Stomach (tissue), 19 donors: ENCODE data around the gene NRIP2. TPM values are rescaled to one million over a fixed set of nuclear protein-coding genes. Genes with fewer than 3 reads are reported as not detected.
A peak's percentile ranks its signal among the peaks of the same experiment; 100 is the strongest.

ENCODE experiments used
- DNase-seq, 2 donors: peaks; one replicate each; pipeline versions ENCODE4 v3.0.0 to v3.0.0-alpha.2; 2013 to 2019
- H3K27ac ChIP-seq, 5 donors: fragments of 200-600 bp in 4 of 5; sonication (generic) in 4 of 5; one replicate each; pipeline ENCODE4 v1.5.1; 2013 to 2019; ENCODE audit warnings: mild to moderate bottlenecking in 1 of 5, moderate library complexity in 1 of 5
- H3K27me3 ChIP-seq, 3 donors: fragments of 200-600 bp; sonication (generic); one replicate each; pipeline ENCODE4 v1.5.1; 2017 to 2019; ENCODE audit warnings: mixed run types in 1 of 3
- H3K36me3 ChIP-seq, 4 donors: fragments of 200-600 bp; sonication (generic); 1 replicate in 3 of 4; 2 replicates in 1 of 4; pipeline ENCODE4 v1.5.1; 2016 to 2019
- H3K4me1 ChIP-seq, 4 donors: fragments of 200-600 bp; sonication (generic); one replicate each; pipeline ENCODE4 v1.5.1; 2016 to 2019
- H3K4me3 ChIP-seq, 4 donors: fragments of 200-600 bp; sonication (generic) in 3 of 4; one replicate each; pipeline ENCODE4 v1.5.1; 2016 to 2019; ENCODE audit warnings: mild to moderate bottlenecking in 1 of 4
- H3K9me3 ChIP-seq, 4 donors: fragments of 200-600 bp; sonication (generic); one replicate each; pipeline ENCODE4 v1.5.1; 2016 to 2019
- EP300 ChIP-seq: sonication (generic); formaldehyde crosslinking; IDR thresholded peaks from one replicate; pipeline ENCODE4 v1.6.1; 2017; ENCODE audit warnings: antibody characterized with exemption
- POLR2A ChIP-seq, 4 donors: fragments of 450-650 bp; IDR thresholded peaks; one replicate each; pipeline ENCODE4 v1.6.1; 2016; ENCODE audit warnings: antibody characterized with exemption in 4 of 4, control low read depth in 2 of 4, mild to moderate bottlenecking in 1 of 4, moderate library complexity in 1 of 4
- POLR2AphosphoS5 ChIP-seq, 3 donors: sonication (generic); formaldehyde crosslinking; IDR thresholded peaks; one replicate each; pipeline ENCODE4 v1.6.1; 2016; ENCODE audit warnings: antibody characterized with exemption in 3 of 3
- WGBS, 5 donors: extraction: QIAGEN DNeasy Blood & Tissue Kit in 3 of 5; methylation state at CpG; one replicate each; pipeline versions ENCODE4 v1.1.5 to v1.1.7; 2013 to 2018; 5-methylcytosine and 5-hydroxymethylcytosine counted together
- intact Hi-C: fragments of 100-400 bp; cut with DNase I; formaldehyde crosslinking; loops from one replicate; pipeline ENCODE4 v1.15.1; 2023; ENCODE audit warnings: low total_unique reads
- long read RNA-seq, 10 donors: transcript quantifications; one replicate each; lab custom pipeline, GENCODE V29; 2026
- polyA plus RNA-seq, 3 donors: library from polyadenylated mRNA; stranded (reverse); fragments of 200-250 nt; gene quantifications; one replicate each; pipeline ENCODE4 v1.2.3, GENCODE V29; 2013
- total RNA-seq, 5 donors: library from RNA; depleted of rRNA; stranded (reverse); fragments of >200 nt; gene quantifications; one replicate each; pipeline versions ENCODE4 v1.1.0 to v1.2.3, GENCODE V29; 2014 to 2016
- TF ChIP-seq, protein P1 (sequence below), 7 experiments: fragments of 450-650 bp in 4 of 7; fragments of 200-600 bp in 3 of 7; sonication (generic) in 3 of 7; IDR thresholded peaks; one replicate each; pipeline ENCODE4 v1.5.1; 2016 to 2019; ENCODE audit warnings: antibody characterized with exemption in 7 of 7, control low read depth in 2 of 7, mild to moderate bottlenecking in 1 of 7
- donor health status: healthy with polysubstance abuse.
- donor health status: Bipolar disorder and iron deficiency.
- donor health status: healthy.

The NRIP2 gene, protein sequence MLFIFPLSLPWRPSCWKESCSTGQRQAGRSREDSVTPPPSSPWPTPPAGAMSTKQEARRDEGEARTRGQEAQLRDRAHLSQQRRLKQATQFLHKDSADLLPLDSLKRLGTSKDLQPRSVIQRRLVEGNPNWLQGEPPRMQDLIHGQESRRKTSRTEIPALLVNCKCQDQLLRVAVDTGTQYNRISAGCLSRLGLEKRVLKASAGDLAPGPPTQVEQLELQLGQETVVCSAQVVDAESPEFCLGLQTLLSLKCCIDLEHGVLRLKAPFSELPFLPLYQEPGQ
- 10 to 100 TPM in 1 of 5 donors, 1 to 10 TPM in 1, under 1 TPM in 1, not detected in 2; 0.92 to 24.3 (median 4.7) TPM for total RNA-seq
- under 1 TPM; 0.31 to 0.87 (median 0.63) TPM for polyA plus RNA-seq
- long read RNA-seq, donor 1, partial matches to known transcripts: 0 of 1 reads
- long read RNA-seq, donor 1, other reads (novel, unspliced or antisense): 0 of 1 reads
- long read RNA-seq, donor 2: 0 reads
- long read RNA-seq, donor 3: 0 reads
- long read RNA-seq, donor 4: 0 reads
- long read RNA-seq, donor 5, partial matches to known transcripts: 0 of 1 reads
- long read RNA-seq, donor 5, other reads (novel, unspliced or antisense): 0 of 1 reads
- long read RNA-seq, donor 6, transcript NRIP2-201 (6 exons, 2,746 nt): major isoform, 5 of 5 reads
- long read RNA-seq, donor 6, partial matches to known transcripts: 0 of 5 reads
- long read RNA-seq, donor 6, other reads (novel, unspliced or antisense): 0 of 5 reads
- long read RNA-seq, donor 7: 0 reads
- long read RNA-seq, donor 8: 0 reads
- long read RNA-seq, donor 9: 0 reads
- long read RNA-seq, donor 10: 0 reads

DNA sequence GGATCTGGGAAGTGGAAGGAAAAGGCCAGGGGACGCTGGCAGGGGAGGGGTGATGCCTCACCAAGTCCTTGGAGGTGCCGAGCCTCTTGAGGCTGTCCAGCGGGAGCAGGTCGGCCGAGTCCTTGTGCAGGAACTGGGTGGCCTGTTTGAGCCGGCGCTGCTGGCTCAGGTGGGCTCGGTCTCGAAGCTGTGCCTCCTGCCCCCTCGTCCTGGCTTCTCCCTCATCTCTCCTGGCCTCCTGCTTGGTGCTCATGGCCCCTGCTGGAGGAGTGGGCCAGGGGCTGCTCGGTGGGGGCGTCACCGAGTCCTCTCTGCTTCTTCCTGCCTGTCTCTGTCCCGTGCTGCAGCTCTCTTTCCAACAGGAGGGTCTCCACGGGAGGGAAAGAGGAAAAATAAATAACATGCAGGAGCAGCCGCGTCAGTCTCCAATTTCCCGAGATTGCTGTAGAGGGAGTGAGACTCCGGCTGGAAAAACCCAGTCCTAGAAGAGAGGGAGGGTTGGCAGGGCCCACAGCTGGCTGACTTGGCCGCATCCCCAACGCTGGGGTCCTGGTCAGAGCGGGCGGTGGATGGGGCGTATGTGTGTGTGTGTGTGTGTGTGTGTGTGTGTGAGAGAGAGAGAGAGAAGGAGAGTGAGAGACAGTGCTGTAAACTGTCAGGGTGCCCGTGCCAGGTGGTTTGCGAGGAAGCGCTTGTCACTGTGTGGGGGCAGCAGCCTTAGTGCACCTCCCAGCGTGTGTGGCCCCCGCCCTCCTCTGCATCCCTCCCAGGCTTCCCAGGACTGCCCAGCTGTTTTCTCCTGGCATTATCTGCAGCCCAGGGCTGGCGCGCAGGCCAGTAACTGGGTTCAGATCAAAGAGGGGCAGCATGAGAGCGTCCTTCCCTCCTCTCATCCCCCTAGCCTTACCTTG is at the start of gene NRIP2:
Gene NRIP2 (minus strand): TSS at position 455 of the 911 bp plus-strand sequence. CDS start 52 bp downstream, at position 403.
- Histone ChIP-seq H3K9me3 (no peaks in the 10 kb centered on the region), H3K27ac (peak within 1 kb of the TSS in 2 of 5 donors; percentile 8 to 26), H3K27me3 (peaks cover 0 to 6% (median 0%) of the 10 kb centered on the region in 3 donors), H3K36me3 (peaks cover 0 to 43% (median 36%) of the 10 kb centered on the region in 4 donors), H3K4me3 (peak within 1 kb of the TSS; percentile 12 to 28 (median 22)), H3K4me1 (peaks cover 9 to 19% (median 12%) of the 10 kb centered on the region in 4 donors)
- no peak for TF ChIP-seq POLR2AphosphoS5 (IDR thresholded peaks at IDR 0.05)
- TF ChIP-seq, protein P1, sequence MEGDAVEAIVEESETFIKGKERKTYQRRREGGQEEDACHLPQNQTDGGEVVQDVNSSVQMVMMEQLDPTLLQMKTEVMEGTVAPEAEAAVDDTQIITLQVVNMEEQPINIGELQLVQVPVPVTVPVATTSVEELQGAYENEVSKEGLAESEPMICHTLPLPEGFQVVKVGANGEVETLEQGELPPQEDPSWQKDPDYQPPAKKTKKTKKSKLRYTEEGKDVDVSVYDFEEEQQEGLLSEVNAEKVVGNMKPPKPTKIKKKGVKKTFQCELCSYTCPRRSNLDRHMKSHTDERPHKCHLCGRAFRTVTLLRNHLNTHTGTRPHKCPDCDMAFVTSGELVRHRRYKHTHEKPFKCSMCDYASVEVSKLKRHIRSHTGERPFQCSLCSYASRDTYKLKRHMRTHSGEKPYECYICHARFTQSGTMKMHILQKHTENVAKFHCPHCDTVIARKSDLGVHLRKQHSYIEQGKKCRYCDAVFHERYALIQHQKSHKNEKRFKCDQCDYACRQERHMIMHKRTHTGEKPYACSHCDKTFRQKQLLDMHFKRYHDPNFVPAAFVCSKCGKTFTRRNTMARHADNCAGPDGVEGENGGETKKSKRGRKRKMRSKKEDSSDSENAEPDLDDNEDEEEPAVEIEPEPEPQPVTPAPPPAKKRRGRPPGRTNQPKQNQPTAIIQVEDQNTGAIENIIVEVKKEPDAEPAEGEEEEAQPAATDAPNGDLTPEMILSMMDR (IDR thresholded peaks at IDR 0.05): no peak
- TF ChIP-seq POLR2A (IDR thresholded peaks at IDR 0.05): no peak
- no peak for TF ChIP-seq EP300
- peak in 1 of 2 donors; percentile 91 for DNase-seq
- intact Hi-C loops: no loop called here
- WGBS, 5 donors: 9 to 18% (median 13%) methylated on average over 28 to 32 of the region's 32 CpGs

DNA sequence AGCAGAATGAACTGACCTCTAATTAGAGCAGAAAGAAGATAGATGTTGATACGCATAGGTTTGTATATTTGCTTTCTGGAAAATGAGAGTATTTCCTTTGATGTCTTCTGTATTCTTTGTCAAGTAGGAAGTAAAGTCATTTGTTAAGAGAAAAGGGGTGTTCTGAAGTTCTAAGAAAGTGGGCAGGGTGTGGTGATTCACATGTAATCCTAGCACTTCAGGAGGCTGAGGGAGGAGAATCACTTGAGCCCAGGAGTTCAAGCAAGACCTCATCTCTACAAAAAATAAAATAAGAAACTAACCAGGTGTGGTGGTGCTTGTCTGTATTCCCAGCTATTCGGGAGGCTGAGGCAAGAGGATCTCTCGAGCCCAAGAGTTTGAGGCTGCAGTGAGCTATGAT is 45.0 kb upstream of the NRIP2 start:
- Histone ChIP-seq H3K4me1 (peaks cover 16 to 35% (median 26%) of the 10 kb centered on the region in 4 donors), H3K27me3 (no peaks in the 10 kb centered on the region), H3K4me3 (no peak overlapping the region), H3K36me3 (peaks cover 0 to 5% (median 0%) of the 10 kb centered on the region in 4 donors), H3K9me3 (no peaks in the 10 kb centered on the region), H3K27ac (no peak overlapping the region)
- intact Hi-C loops: no loop called here
- TF ChIP-seq, protein P1 (IDR thresholded peaks at IDR 0.05): no peak
- TF ChIP-seq POLR2A (IDR thresholded peaks at IDR 0.05): no peak
- no peak for TF ChIP-seq POLR2AphosphoS5 (IDR thresholded peaks at IDR 0.05)
- no peak for TF ChIP-seq EP300
- 97 to 99% (median 98%) methylated on average over 3 of the region's 3 CpGs for WGBS, 5 donors
- DNase-seq: no peak

DNA sequence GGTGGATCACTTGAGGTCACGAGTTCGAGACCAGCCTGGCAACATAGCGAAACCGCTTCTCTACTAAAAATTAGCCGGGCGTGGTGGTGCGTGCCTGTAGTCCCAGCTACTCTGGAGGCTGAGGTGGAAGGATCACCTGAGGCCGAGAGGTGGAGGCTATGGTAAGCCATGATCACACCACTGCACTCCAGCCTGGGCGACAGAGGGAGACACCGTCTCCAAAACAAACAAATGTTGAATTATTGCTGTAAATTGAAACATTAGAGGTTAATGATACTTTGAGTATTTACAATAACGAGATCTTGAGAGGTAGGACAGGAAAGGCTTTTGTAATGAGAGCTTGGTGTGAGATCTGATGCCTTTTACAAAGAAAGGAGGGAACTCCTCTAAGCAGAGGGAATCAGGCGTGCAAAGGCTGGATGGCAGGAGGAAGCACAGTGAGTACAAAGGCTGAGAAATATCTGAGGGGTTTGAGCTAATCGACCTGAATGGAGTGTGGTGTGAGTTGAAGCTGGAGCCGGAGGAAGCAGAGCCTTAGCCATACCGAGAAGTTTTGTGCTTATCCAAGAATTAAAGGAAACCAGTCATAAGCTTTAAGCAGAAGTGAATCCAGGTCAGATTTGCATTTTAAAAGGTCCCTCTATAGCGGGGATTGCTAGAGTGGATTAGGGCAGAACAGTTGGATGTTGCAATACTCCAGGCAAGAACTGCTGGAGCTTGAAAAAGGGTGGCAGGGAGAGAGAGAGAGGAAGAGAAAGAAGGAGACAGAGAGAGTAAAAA is 43.3 kb upstream of the NRIP2 start:
- H3K27ac ChIP-seq: peak overlapping the region; percentile 94 to 98 (median 97)
- H3K27me3 ChIP-seq: no peaks in the 10 kb centered on the region
- intact Hi-C loops: no loop called here
- peak overlapping the region; percentile 83 to 99 (median 95) for H3K4me3 ChIP-seq
- no peaks in the 10 kb centered on the region for H3K9me3 ChIP-seq
- peaks cover 0 to 5% (median 0%) of the 10 kb centered on the region in 4 donors for H3K36me3 ChIP-seq
- TF ChIP-seq POLR2AphosphoS5 (IDR thresholded peaks at IDR 0.05) (no peak), POLR2A (IDR thresholded peaks at IDR 0.05) (no peak), EP300 (no peak)
- TF ChIP-seq, protein P1 (IDR thresholded peaks at IDR 0.05): no peak
- 20 to 31% (median 27%) methylated on average over 12 to 16 of the region's 16 CpGs for WGBS, 5 donors
- peaks cover 16 to 35% (median 26%) of the 10 kb centered on the region in 4 donors for H3K4me1 ChIP-seq
- DNase-seq: peak in 1 of 2 donors; percentile 32
